GM12878 (cell line): Measurements from ENCODE around the gene WDR59.

Experiments used
- CTCF ChIP-seq, 3 experiments: IDR thresholded peaks in 2 of 3; conservative IDR thresholded peaks in 1 of 3; 2 replicates each; pipeline ENCODE4 v1.5.1; 2011; ENCODE audit warnings: low read depth in 3 of 3, low read length in 3 of 3, mild to moderate bottlenecking in 3 of 3, control low read depth in 2 of 3, moderate library complexity in 2 of 3, inconsistent platforms in 1 of 3, mixed read lengths in 1 of 3; ENCODE audit not compliant: control insufficient read depth in 2 of 3, insufficient read depth in 1 of 3; ENCODE audit errors: extremely low read depth in 1 of 3
- EGR1 ChIP-seq, 2 experiments: IDR thresholded peaks; 1 replicate in 1 of 2; 2 replicates in 1 of 2; pipeline ENCODE4 v1.6.1; 2011 to 2012; ENCODE audit warnings: low read depth in 2 of 2, low read length in 2 of 2, borderline replicate concordance in 1 of 2, mild to moderate bottlenecking in 1 of 2, moderate library complexity in 1 of 2
- EP300 ChIP-seq, 2 experiments: fragments of 150-350 bp in 1 of 2; IDR thresholded peaks; 2 replicates each; pipeline ENCODE4 v1.6.1; 2011 to 2012; ENCODE audit warnings: low read depth in 2 of 2, low read length in 2 of 2, borderline replicate concordance in 1 of 2, improper control_type of control experiment in 1 of 2, inconsistent platforms in 1 of 2; ENCODE audit not compliant: control insufficient read depth in 1 of 2
- EZH2 ChIP-seq: IDR thresholded peaks from 2 replicates; pipeline ENCODE4 v1.6.1; 2012; ENCODE audit warnings: low read depth, mild to moderate bottlenecking, control low read depth, inconsistent platforms, low read length, borderline replicate concordance; ENCODE audit not compliant: control insufficient read depth
- IRF3 ChIP-seq: fragments of 450-650 bp; IDR thresholded peaks from 2 replicates; pipeline ENCODE4 v1.6.1; 2014; ENCODE audit warnings: mild to moderate bottlenecking
- JUND ChIP-seq: IDR thresholded peaks from 2 replicates; pipeline ENCODE4 v1.6.1; 2012; ENCODE audit warnings: low read depth, mild to moderate bottlenecking, low read length, improper control_type of control experiment, moderate library complexity
- POLR2A ChIP-seq: IDR thresholded peaks from 2 replicates; pipeline ENCODE4 v1.6.1; 2011; ENCODE audit warnings: low read depth, mild to moderate bottlenecking, low read length
- REST ChIP-seq: IDR thresholded peaks from 2 replicates; pipeline ENCODE4 v1.6.1; 2012; ENCODE audit warnings: mild to moderate bottlenecking, low read depth, low read length
- SIN3A ChIP-seq: IDR thresholded peaks from 2 replicates; pipeline ENCODE4 v1.6.1; 2012; ENCODE audit warnings: low read depth, low read length, improper control_type of control experiment
- SMAD1 ChIP-seq: fragments of 450-650 bp; IDR thresholded peaks from 2 replicates; pipeline ENCODE4 v1.6.1; 2018; ENCODE audit warnings: mild to moderate bottlenecking, low read depth; ENCODE audit not compliant: partially characterized antibody
- ZBTB33 ChIP-seq: fragments of 450-650 bp; IDR thresholded peaks from 2 replicates; pipeline ENCODE4 v1.6.1; 2017; ENCODE audit warnings: mild to moderate bottlenecking
- ZNF274 ChIP-seq: IDR thresholded peaks from one replicate; pipeline ENCODE4 v1.8.0; 2011; ENCODE audit not compliant: insufficient read length, insufficient read depth

- TF ChIP-seq EZH2 = no peak
- TF ChIP-seq CTCF (IDR thresholded peaks at IDR 0.05 in 2 of 3, conservative IDR thresholded peaks at IDR 0.05 in 1 of 3; ENCODE audit: control insufficient read depth in 2 of 3, extremely low read depth in 1 of 3, insufficient read depth in 1 of 3, low read depth in 3 of 3, low read length in 3 of 3) = no peak
- TF ChIP-seq POLR2A = no peak
- no peak for TF ChIP-seq SMAD1
- TF ChIP-seq SIN3A = no peak
- TF ChIP-seq REST = no peak
- no peak for TF ChIP-seq ZNF274
- no peak for TF ChIP-seq EGR1 (IDR thresholded peaks at IDR 0.05; ENCODE audit: borderline replicate concordance in 1 of 2, low read depth in 2 of 2, low read length in 2 of 2)
- TF ChIP-seq IRF3 = no peak
- no peak for TF ChIP-seq ZBTB33
- no peak for TF ChIP-seq EP300 (IDR thresholded peaks at IDR 0.05; ENCODE audit: borderline replicate concordance in 1 of 2, control insufficient read depth in 1 of 2, low read depth in 2 of 2, low read length in 2 of 2)
- no peak for TF ChIP-seq JUND
Measured at GRCh38 chr16:74898659-74899058, 86.3 kb downstream of the WDR59 start.
